NCI-H2227 treated with DMSO at 0.1 percent for 48 hours (cell line): ENCODE results near the gene IAH1.

Experiments
- DNase-seq: peaks from one replicate; lab custom pipeline; 2025; lab: John Stamatoyannopoulos, UW

IAH1 gene

DNA sequence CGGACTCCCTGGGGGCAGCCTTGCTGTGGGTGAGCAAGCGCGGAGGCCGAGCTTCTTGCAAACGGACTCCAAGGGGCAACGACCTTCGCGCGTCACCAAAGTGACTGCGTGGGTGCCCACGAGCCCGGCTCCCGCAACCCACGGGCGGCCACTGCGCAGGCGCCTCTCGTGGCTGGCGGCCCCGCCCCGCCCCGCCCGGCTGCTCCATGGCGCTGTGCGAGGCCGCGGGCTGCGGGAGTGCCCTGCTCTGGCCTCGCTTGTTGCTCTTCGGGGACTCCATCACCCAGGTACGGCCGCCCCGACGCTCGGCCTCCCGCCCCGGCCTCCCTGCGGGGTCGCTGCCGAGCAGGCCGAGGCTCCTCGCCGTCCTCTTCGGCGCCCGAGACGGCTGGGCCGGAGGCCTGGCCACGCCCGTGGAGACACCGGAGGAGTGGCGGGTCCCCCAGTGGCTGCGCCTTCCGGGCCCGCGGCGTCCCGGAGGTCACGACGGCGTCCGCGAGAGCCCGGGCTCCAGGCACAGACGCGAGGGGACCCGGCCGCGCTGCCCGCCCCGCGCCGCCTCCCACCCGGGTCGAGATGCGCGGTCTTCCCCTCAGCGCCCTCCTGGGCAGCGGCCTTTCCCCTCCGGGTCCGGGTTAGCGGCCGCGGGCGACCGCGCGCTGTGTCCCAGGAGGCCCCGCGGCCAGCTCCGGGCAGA, at the start of gene IAH1:
TSS of gene IAH1 (plus strand) at position 191 of the 697 bp plus-strand sequence. CDS start at position 207, 16 bp downstream.
- no peak for DNase-seq

DNA sequence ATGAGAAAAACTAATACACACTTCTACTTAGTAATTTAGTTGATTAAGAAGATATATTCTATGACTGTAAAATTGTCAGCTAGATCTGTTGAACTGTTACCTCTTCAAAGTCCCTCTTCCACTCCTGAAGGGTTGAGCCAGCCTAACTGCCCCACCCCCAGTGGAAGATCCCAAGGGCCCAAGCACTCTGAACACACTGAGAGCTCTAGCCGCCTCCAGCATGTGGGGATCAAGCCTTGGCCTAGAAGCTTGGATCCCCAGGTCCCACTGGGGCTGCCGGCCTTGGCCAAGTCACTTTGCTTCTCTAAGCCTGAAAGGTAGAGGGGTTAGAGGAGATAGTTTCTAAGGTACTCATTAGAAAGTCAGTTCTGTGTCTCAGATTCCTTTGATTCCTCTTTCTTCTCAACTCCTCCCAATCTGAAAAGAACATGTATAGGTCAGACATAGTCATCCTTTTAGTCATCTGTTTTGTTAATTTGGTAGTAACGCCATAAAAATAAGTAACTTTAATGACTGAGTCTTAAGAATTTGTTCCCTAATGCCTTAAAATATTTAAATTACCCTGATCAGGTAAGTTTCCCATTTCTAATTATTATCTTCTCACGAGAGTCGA, 45.3 kb upstream of the IAH1 start:
- no peak for DNase-seq

GRCh38 chr2:9430316-9431293, 43.7 kb upstream of the IAH1 start:
- DNase-seq: no peak

- DNase-seq: no peak
Observed at GRCh38 chr2:9434489-9434888, 39.9 kb upstream of the IAH1 start.

DNA sequence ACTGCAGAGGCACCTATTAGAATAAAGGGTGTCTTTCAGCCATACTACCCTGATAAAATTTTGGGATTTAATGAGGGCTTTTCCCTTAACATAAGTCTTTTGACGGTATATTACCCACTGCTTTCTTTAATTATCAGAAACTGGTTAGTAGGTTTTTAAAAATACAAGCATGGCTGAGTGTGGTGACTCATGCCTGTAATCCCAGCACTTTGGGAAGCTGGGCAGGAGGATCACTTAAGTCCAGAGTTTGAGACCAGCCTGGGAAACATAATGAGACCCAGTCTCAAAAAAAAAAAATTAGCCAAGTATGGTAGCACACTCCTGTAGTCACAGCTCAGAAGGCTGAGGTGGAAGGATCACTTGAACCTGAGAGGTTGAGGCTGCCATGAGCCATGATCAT, 34.8 kb upstream of the IAH1 start:
- DNase-seq: no peak

DNA sequence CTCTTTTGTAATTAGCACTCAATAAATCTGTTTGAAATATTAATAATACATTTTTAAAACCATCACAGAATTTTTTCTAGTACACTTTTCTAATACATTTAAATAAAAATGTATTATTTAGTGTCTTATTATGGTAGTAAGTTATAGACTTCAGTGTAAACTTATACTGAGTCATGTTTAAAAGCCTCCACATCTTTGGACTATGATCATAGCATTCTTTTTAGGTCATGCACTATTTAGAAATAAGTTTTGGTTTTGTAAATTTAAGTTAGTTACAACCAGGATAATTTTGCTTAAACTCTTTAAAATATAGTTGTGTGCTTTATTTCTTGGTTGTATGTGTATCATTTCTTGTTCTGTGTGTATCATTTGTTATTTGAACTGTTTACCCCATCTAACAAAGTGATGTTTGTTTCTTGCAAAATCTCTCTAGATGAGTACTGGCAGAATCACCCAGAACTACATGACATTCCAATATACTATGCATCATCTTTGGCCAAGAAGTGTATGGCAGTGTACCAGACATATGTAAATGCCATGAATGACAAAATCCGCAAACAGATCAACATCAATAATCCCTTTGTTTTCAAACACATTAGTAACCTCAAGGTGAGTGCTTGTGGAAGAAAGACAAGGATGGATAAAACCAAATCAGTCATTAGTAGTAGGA, 34.2 kb upstream of the IAH1 start:
- no peak for DNase-seq

DNA sequence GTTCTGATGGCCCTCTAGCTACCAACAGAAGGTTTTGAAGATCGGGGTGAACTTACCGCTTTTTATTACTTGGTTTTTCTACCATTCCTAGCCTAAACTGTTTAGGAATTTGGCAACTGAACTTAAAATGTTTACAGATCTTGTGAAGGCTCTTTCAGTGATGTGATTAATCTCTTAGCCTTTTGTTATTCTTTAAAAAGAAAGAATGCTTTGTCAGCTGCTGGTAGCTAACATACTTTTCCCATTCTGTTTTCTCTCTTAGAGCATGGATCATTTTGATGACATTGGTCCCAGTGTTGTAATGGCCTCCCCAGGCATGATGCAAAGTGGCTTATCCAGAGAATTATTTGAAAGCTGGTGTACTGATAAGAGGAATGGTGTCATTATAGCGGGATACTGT, 32.8 kb upstream of the IAH1 start:
- DNase-seq: no peak

DNA sequence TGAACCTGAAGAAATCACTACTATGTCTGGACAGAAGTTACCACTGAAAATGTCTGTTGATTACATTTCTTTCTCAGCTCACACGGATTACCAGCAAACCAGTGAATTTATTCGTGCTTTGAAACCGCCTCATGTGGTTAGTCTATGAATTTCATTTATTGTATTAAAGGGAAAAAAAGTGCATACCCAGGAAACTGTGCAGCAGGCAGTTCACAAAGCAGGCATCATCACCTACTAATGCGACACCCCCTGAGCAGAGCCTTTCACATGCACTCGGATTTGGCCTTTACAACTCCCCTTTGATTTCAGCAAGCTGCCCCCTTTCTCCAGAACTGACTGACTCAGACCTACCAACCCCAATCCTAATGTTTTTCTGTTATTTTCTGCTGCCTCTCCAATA, 30.8 kb upstream of the IAH1 start:
- DNase-seq: no peak

- no peak for DNase-seq
Observed at GRCh38 chr2:9445089-9445488, 29.3 kb upstream of the IAH1 start.

DNA sequence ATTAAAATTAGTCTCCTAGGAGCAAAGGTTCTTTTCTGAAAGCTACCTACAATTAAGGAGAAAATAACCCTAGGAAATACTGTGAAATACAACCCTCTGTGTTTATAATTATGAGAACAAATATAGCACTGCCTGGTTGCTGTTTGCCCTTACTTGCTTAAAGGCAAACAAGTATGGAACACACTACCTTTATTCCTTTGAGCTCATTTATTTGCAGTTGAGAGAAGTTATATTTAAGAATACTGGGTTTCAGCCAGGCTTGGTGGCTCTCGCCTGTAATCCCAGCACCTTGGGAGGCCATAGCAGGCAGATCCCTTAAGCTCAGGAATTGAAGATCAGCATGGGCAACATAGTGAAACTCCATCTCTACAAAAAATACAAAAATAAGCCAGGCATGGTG, 23.1 kb upstream of the IAH1 start:
- DNase-seq: no peak

- DNase-seq: no peak
Observed at GRCh38 chr2:9460441-9461017, 13.8 kb upstream of the IAH1 start.

- no peak for DNase-seq
Observed at GRCh38 chr2:9461079-9461478, 13.3 kb upstream of the IAH1 start.

DNA sequence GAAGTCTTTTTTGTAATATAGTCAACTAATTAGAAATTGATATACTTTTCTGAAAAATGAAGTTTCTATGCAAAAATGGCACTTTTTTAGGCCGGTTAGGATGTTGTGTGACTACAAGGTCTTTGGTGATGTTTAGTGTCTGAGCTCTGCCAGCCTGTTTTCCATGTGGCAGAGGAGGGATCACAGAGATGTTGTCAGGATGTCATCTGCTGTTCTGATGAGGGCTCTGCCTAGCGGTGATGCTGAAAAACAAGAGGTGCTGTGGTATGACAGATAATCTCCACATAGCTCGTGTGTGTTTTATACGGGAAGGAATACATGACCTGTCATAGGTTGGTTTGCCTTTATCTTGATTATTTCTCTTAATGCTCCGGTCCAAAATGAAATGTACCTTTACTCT, 12.0 kb upstream of the IAH1 start:
- no peak for DNase-seq

GRCh38 chr2:9462886-9463697, 11.3 kb upstream of the IAH1 start:
- DNase-seq: no peak

- no peak for DNase-seq
Observed at GRCh38 chr2:9463698-9464034, 10.7 kb upstream of the IAH1 start.

GRCh38 chr2:9465170-9465569, 9.2 kb upstream of the IAH1 start:
- DNase-seq: no peak

- DNase-seq: no peak
Observed at GRCh38 chr2:9466147-9466683, 8.1 kb upstream of the IAH1 start.

DNA sequence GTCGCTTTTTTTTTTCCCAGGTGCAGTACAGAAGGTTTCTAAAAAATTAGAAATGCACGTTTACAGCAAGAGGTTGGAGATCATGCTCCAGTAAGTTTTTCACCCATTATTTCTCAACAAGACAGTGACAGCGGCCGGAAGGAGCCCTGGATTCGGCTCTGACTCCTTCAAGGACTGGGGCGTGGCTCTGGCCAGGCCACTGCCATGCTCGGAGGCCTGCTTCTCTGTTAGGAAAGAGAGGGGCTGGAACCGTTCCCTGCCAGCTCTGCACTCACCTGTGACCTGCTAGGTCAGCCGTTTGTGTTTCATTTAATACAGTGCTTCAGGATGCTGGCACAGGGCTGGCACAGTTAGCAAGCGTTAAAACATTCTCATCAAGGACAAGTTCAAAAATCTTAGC, 6.7 kb upstream of the IAH1 start:
- DNase-seq: no peak

DNA sequence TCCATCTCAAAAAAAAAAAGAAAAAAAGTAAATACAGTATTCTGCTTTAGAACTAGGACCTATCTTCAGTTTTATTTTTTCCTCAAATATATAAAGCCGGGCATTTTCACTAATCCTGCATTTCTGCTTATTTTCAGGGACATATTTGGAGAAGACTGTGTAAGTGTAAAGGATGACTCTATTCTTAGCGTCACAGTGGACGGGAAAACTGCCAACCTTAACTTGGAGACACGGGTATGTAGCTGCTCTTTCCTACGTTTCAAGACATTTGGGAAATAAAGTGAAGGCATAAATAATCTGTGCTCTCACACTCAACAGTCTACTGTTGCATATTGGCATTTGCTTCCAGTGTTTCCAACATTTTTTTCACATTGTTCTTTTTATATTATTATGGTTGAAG, 3.1 kb upstream of the IAH1 start:
- DNase-seq: no peak

- DNase-seq: no peak
Observed at GRCh38 chr2:9472511-9472910, 1.8 kb upstream of the IAH1 start.
